Embryonic facial prominence (tissue), 1 donor: ENCODE measurements around the gene TM4SF1.
"Not testable (repeated sequence)": the region's sequence is repeated elsewhere in the genome, so short reads cannot be mapped to it uniquely, and the experiment has no call there.

Experiments
- DNase-seq: peaks from one replicate; pipeline ENCODE4 v3.0.0-alpha.2; 2016; ENCODE audit errors: extremely low spot score

TM4SF1 gene

GRCh38 chr3:149395107-149396089, 17.9 kb upstream of the TM4SF1 start:
- DNase-seq = no peak

DNA sequence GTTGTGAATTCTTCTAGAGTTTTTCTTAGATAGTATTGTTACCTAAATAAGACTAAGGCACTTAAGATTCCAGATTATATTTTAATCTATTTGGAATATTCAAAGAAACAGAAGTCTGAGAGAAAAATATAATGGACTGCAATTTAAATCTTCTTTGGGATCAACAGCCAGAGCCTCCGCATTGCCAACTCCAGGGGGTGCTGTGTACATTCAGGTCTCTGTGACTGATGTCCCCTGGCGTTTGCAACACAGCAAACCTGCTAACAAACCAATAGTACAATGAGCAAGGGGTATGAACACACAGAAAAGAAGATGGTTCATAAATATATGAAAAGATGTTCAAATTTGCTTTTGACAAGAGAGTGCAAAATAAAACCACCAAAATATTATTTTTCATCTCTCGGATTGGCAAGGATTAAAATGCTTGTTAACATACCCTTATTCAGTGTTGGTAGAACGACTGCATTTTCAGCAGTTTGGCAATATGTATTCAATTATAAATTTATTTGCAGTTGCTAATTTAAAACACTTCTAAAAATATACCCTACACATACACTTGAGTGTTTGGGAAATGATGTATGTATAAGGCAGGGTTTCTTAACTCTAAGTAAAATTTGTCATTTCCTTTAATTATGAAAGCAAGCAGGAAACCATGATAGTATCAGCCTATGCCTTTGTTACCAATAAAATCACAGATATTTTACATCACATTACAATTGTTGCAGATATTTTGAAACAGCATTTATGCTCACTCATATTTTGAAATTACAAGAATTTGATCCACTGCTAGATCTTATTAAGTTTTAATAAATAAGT, 16.1 kb upstream of the TM4SF1 start:
- no peak for DNase-seq

DNA sequence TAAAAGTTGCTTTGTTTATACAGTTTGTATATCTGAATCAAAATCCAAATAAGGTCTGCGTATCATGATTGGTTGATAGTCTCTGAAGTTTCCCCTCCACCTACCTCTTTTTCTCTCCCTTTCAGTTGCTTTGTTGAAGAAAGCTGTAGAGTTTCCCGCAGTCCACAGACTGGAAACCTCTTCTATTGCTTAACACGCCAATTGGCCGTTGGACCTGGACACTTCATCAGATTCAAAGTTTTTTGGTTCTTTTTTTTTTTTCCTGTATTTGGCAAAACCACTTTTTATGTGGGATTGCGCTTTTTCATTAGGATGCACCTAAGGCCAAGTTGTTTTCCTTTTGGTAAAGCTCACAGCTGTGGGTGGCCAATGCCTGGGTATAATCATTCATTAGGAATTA, 14.5 kb upstream of the TM4SF1 start:
- no peak for DNase-seq

- no peak for DNase-seq
These were observed 13.3 kb upstream of the TM4SF1 start for GRCh38 chr3:149390772-149391212.

- DNase-seq = no peak
These were observed 12.8 kb upstream of the TM4SF1 start for GRCh38 chr3:149390294-149390693.

GRCh38 chr3:149388531-149389417, 11.3 kb upstream of the TM4SF1 start:
- no peak for DNase-seq

- no peak for DNase-seq
These were observed 10.6 kb upstream of the TM4SF1 start for GRCh38 chr3:149388001-149388440.

GRCh38 chr3:149386299-149386606, 8.8 kb upstream of the TM4SF1 start:
- DNase-seq = no peak

- DNase-seq = no peak
These were observed 8.3 kb upstream of the TM4SF1 start for GRCh38 chr3:149385617-149386298.

DNA sequence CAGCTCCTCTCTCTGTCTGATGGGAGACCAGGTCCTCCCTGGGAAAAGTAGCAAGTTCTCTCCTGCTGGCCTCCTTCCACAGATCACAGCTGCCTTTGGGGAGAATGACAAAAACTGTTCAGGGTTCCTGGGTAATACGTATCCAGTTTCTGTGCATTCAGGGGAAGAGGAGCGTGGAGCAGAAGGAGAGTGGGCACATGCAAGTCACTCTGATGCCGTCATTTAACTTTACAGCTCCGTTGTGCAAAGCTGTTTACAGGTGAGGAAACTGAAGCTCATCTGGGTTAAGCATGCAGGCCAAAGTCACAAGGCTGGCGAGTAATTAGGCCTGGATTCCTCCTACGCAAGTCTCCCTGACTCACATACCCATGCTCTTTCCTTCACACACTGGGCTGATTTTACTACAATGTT, 7.5 kb upstream of the TM4SF1 start:
- no peak for DNase-seq

DNA sequence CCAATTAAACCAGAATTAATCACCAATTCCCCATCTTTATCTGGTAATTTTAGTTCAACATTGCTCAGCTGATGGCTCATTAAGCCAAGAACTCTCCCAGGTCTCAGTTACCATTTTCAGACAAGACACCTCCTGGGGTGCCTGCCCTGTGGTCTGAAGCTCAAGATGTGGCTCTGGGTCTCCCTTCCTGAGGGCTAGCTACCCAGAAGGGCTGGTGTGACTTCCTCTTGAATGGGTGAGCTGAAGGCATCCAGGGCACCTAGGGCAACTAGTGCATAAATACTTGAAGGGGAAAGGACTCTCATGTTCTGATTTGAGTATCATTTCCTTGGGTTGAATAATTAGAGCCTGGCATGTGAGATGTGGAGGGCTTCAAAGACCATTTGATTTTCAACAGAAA, 6.7 kb upstream of the TM4SF1 start:
- no peak for DNase-seq

GRCh38 chr3:149383703-149384102, 6.3 kb upstream of the TM4SF1 start:
- no peak for DNase-seq

GRCh38 chr3:149382518-149382917, 5.1 kb upstream of the TM4SF1 start:
- DNase-seq = no peak

DNA sequence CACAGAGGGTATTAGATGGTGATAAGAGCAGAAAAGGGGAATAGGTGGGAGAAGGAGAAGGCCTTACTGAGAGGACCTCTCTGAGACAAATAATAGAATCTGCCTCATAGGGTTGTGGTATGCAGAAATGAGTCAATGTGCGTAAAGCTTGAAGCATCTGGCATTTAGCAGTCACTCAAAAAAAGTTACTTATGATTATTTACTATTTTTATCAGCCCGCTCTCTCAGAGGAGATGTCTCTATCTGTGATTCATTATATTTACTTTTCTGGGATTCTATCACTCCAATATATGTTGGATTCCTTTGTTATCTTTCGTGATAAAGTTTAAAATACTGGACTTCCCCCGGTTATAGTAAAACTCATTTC, 4.6 kb upstream of the TM4SF1 start:
- DNase-seq = no peak

GRCh38 chr3:149381173-149382100, 4.0 kb upstream of the TM4SF1 start:
- DNase-seq = no peak

DNA sequence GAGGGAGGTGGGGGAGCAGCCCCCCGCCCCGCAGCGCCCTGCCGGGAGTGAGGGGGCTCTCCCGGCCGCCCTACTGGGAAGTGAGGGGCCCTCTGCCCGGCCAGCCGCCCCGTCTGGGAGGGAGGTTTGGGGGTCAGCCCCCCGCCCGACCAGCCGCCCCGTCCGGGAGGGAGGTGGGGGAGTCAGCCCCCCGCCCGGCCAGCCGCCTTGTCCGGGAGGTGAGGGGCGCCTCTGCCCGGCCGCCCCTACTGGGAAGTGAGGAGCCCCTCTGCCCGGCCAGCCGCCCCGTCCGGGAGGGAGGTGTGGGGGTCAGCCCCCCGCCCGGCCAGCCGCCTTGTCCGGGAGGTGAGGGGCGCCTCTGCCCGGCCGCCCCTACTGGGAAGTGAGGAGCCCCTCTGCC, 2.8 kb upstream of the TM4SF1 start:
- not testable (repeated sequence) for DNase-seq

DNA sequence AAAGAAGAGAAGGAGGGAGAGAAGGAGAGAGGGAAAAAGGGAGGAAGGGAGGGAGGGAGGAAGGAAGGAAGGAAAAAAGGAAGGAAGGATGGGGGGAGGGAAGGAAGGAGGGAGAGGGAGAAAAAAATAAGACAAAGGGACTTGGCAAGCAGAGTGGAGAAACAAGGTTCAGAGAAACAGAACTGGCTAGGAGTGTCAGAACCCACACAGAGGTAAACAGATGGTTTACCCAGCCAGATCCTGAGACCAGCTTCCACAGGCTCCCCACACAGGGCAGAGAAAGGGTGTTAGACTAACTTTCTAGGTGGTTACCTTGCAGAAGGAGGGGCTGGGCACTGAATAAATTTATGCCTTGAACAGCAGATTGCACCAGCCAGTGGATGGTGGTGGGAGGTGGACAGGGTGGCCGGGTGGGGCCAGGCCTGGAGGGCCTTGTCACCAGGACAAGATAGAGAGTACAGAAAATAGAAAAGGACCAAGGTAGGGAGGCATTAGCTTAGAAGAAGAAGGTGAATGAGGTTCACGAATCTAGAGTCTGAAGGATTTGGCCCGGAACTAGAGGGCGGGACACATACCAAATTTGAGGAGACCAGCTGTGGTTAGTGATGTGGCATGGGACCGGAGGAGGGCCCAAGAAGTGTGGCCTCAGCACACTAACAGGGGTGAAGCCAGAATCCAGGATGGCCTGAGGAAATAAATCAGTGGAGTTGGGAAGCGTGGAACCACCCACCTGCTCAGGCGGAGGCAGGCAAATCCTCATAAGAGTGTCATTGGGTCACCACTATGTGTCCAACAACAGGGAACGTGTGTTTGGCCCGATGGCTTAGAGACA, 1.2 kb upstream of the TM4SF1 start:
- no peak for DNase-seq

DNA sequence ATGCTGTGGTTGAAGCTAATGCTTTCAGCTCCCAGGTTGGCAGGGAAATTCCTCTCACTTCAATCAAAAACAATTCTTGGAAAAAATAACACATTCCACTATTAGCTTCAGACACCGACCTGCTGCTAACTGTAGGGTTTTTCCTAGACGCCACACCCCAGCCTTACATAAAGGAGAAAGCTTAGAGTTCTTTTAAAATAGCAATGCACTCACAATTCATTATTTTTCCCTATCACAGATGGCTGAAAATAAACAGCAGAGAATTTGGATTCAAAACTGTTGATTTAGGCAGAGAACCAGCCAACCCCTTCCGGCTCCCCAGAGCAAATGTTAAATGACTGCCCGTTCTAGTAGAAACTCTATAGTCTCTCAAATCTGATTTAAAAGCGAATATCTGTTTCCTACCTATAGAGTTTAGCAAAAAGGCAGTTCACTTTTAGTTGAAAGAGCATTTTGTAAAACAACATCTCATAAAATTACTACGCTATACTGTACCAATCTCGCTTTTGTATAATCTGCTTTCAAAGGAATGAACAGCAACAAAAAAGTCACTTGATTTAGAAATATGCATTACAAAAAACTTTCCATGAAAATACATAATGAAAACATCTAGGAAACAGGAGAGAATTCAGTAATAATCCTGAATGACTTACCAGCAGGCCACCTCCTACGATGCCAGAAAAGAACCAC, 586 bp downstream of the TM4SF1 start:
- DNase-seq = peak; percentile 27
